ENCODE results near the gene CCDC192.

The CCDC192 gene

GRCh38 chr5:127922603-127923002, 219.4 kb downstream of the CCDC192 start:
- H3K4me3 ChIP-seq (ENCODE audit: low read length in 2 of 2): no peak overlapping the region
- H3K9ac ChIP-seq (ENCODE audit: low read length in 2 of 2): no peak overlapping the region
- H3K36me3 ChIP-seq (ENCODE audit: control insufficient read depth in 2 of 2, insufficient read depth in 2 of 2, low read length in 2 of 2): no peaks in the 10 kb centered on the region

GRCh38 chr5:127923804-127924570, 220.8 kb downstream of the CCDC192 start:
- no peaks in the 10 kb centered on the region for H3K9me3 ChIP-seq (ENCODE audit: control insufficient read depth in 2 of 2, low read length in 2 of 2)
- no peak overlapping the region for H3K27ac ChIP-seq (ENCODE audit: low read length)
- no peak overlapping the region for H3K4me3 ChIP-seq (ENCODE audit: low read length in 2 of 2)
- no peaks in the 10 kb centered on the region for H3K36me3 ChIP-seq (ENCODE audit: control insufficient read depth in 2 of 2, insufficient read depth in 2 of 2, low read length in 2 of 2)
- H3K27me3 ChIP-seq (ENCODE audit: control insufficient read depth in 1 of 2, insufficient read depth in 2 of 2, low read length in 2 of 2): no peaks in the 10 kb centered on the region
- H3K9ac ChIP-seq (ENCODE audit: low read length in 2 of 2): no peak overlapping the region
- no peaks in the 10 kb centered on the region for H3K4me1 ChIP-seq (ENCODE audit: control insufficient read depth, insufficient read depth, low read length)

More at GRCh38 chr5:127922603-127923002, 219.4 kb downstream of the CCDC192 start:
- Histone ChIP-seq H3K27ac (ENCODE audit: low read length) (no peak overlapping the region), H3K27me3 (ENCODE audit: control insufficient read depth in 1 of 2, insufficient read depth in 2 of 2, low read length in 2 of 2) (no peaks in the 10 kb centered on the region), H3K4me1 (ENCODE audit: control insufficient read depth, insufficient read depth, low read length) (no peaks in the 10 kb centered on the region), H3K9me3 (ENCODE audit: control insufficient read depth in 2 of 2, low read length in 2 of 2) (no peaks in the 10 kb centered on the region)

GRCh38 chr5:127924606-127925005, 221.4 kb downstream of the CCDC192 start:
- Histone ChIP-seq H3K9me3 (ENCODE audit: control insufficient read depth in 2 of 2, low read length in 2 of 2) (no peaks in the 10 kb centered on the region), H3K4me1 (ENCODE audit: control insufficient read depth, insufficient read depth, low read length) (no peaks in the 10 kb centered on the region), H3K4me3 (ENCODE audit: low read length in 2 of 2) (no peak overlapping the region), H3K27me3 (ENCODE audit: control insufficient read depth in 1 of 2, insufficient read depth in 2 of 2, low read length in 2 of 2) (no peaks in the 10 kb centered on the region), H3K9ac (ENCODE audit: low read length in 2 of 2) (no peak overlapping the region), H3K27ac (ENCODE audit: low read length) (no peak overlapping the region), H3K36me3 (ENCODE audit: control insufficient read depth in 2 of 2, insufficient read depth in 2 of 2, low read length in 2 of 2) (no peaks in the 10 kb centered on the region)

DNA sequence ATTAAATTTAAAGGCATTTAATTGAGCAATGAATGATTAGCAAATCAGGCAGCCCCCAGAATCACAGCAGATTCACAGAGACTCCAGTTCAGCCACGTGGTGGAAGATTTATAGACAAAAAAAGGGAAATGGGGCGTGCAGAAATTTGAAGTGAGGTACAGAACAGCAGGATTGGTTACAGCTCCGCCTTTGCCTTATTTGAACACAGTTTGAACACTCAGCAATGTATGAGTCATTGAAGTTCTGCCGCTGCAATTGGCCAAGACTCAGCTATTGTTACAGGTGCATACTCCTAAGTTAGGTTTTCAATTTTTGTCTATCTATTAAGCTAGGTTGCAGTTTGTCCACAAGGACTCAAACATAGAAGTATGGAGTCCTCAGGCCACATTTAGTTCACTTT, 222.7 kb downstream of the CCDC192 start:
- Histone ChIP-seq H3K27me3 (ENCODE audit: control insufficient read depth in 1 of 2, insufficient read depth in 2 of 2, low read length in 2 of 2) (no peaks in the 10 kb centered on the region), H3K9me3 (ENCODE audit: control insufficient read depth in 2 of 2, low read length in 2 of 2) (no peaks in the 10 kb centered on the region), H3K4me3 (ENCODE audit: low read length in 2 of 2) (no peak overlapping the region), H3K4me1 (ENCODE audit: control insufficient read depth, insufficient read depth, low read length) (no peaks in the 10 kb centered on the region), H3K9ac (ENCODE audit: low read length in 2 of 2) (no peak overlapping the region), H3K27ac (ENCODE audit: low read length) (no peak overlapping the region), H3K36me3 (ENCODE audit: control insufficient read depth in 2 of 2, insufficient read depth in 2 of 2, low read length in 2 of 2) (no peaks in the 10 kb centered on the region)

- Histone ChIP-seq H3K27me3 (ENCODE audit: control insufficient read depth in 1 of 2, insufficient read depth in 2 of 2, low read length in 2 of 2) (no peaks in the 10 kb centered on the region), H3K9ac (ENCODE audit: low read length in 2 of 2) (no peak overlapping the region), H3K27ac (ENCODE audit: low read length) (no peak overlapping the region), H3K36me3 (ENCODE audit: control insufficient read depth in 2 of 2, insufficient read depth in 2 of 2, low read length in 2 of 2) (no peaks in the 10 kb centered on the region), H3K4me3 (ENCODE audit: low read length in 2 of 2) (no peak overlapping the region), H3K9me3 (ENCODE audit: control insufficient read depth in 2 of 2, low read length in 2 of 2) (no peaks in the 10 kb centered on the region), H3K4me1 (ENCODE audit: control insufficient read depth, insufficient read depth, low read length) (no peaks in the 10 kb centered on the region)
Observed at GRCh38 chr5:127926974-127927373, 223.8 kb downstream of the CCDC192 start.

DNA sequence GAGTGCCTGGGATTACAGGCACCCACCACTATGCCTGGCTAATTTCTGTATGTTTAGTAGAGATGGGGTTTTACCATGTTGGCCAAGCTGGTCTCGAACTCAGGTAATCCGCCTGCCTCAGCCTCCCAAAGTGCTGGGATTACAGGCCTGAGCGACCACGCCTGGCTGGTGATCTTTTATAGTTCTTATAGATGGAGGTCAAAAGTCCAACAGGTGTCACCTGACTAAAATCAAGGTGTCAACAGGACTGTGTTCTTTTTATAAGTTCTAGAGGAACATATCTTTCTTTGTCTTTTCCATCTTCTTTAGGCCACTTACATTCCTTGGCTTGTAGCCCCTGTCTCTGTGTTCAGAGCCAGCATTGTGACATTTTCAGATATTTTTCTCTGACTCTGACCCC, 224.9 kb downstream of the CCDC192 start:
- no peaks in the 10 kb centered on the region for H3K36me3 ChIP-seq (ENCODE audit: control insufficient read depth in 2 of 2, insufficient read depth in 2 of 2, low read length in 2 of 2)
- no peak overlapping the region for H3K9ac ChIP-seq (ENCODE audit: low read length in 2 of 2)
- no peak overlapping the region for H3K4me3 ChIP-seq (ENCODE audit: low read length in 2 of 2)
- no peak overlapping the region for H3K27ac ChIP-seq (ENCODE audit: low read length)
- no peaks in the 10 kb centered on the region for H3K9me3 ChIP-seq (ENCODE audit: control insufficient read depth in 2 of 2, low read length in 2 of 2)
- H3K4me1 ChIP-seq (ENCODE audit: control insufficient read depth, insufficient read depth, low read length): no peaks in the 10 kb centered on the region
- no peaks in the 10 kb centered on the region for H3K27me3 ChIP-seq (ENCODE audit: control insufficient read depth in 1 of 2, insufficient read depth in 2 of 2, low read length in 2 of 2)

GRCh38 chr5:127930311-127930710, 227.1 kb downstream of the CCDC192 start:
- no peaks in the 10 kb centered on the region for H3K27me3 ChIP-seq (ENCODE audit: control insufficient read depth in 1 of 2, insufficient read depth in 2 of 2, low read length in 2 of 2)
- H3K9ac ChIP-seq (ENCODE audit: low read length in 2 of 2): no peak overlapping the region
- no peaks in the 10 kb centered on the region for H3K36me3 ChIP-seq (ENCODE audit: control insufficient read depth in 2 of 2, insufficient read depth in 2 of 2, low read length in 2 of 2)
- no peaks in the 10 kb centered on the region for H3K9me3 ChIP-seq (ENCODE audit: control insufficient read depth in 2 of 2, low read length in 2 of 2)
- H3K27ac ChIP-seq (ENCODE audit: low read length): no peak overlapping the region
- no peak overlapping the region for H3K4me3 ChIP-seq (ENCODE audit: low read length in 2 of 2)
- no peaks in the 10 kb centered on the region for H3K4me1 ChIP-seq (ENCODE audit: control insufficient read depth, insufficient read depth, low read length)

DNA sequence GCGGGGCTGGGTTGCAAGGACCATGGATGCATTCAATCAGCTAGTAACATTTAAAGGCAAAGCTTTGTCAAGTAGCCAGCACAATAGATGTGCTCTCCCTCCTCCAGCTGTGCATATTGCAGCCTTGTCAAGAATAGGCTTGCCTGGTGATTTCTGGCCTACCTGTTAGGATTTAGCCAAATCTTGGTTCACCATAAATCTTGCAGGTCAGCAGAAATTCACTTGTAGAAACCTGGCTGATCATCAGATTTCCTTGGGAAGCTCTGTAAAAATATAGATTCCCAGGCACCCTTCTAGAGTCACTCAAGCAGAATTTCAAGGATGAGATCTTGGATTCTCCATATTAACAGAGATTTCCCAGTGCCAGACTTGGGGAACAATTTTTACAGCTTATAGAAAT, 228.2 kb downstream of the CCDC192 start:
- no peaks in the 10 kb centered on the region for H3K9me3 ChIP-seq (ENCODE audit: control insufficient read depth in 2 of 2, low read length in 2 of 2)
- H3K4me3 ChIP-seq (ENCODE audit: low read length in 2 of 2): no peak overlapping the region
- H3K27me3 ChIP-seq (ENCODE audit: control insufficient read depth in 1 of 2, insufficient read depth in 2 of 2, low read length in 2 of 2): no peaks in the 10 kb centered on the region
- H3K9ac ChIP-seq (ENCODE audit: low read length in 2 of 2): no peak overlapping the region
- no peak overlapping the region for H3K27ac ChIP-seq (ENCODE audit: low read length)
- H3K36me3 ChIP-seq (ENCODE audit: control insufficient read depth in 2 of 2, insufficient read depth in 2 of 2, low read length in 2 of 2): no peaks in the 10 kb centered on the region
- no peaks in the 10 kb centered on the region for H3K4me1 ChIP-seq (ENCODE audit: control insufficient read depth, insufficient read depth, low read length)

DNA sequence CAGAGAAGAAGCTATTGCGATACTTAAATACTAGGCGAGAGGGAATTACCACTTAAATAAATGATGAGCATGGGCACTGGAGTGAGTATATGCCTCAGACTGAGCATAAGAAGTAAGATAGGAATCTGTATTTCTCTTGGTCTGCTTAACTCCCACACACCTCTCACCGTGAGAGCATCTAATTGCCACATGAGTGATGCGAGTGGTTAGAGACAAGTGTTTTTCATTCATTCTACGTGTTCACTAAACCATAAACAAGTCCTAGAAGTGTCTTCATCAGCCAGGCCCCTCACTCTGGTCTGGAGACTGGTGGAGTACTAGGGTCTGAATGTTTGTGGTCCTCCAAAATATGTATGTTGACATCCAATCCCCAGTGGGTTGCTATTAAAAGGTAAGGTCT, 230.2 kb downstream of the CCDC192 start:
- Histone ChIP-seq H3K9me3 (ENCODE audit: control insufficient read depth in 2 of 2, low read length in 2 of 2) (no peaks in the 10 kb centered on the region), H3K9ac (ENCODE audit: low read length in 2 of 2) (no peak overlapping the region), H3K36me3 (ENCODE audit: control insufficient read depth in 2 of 2, insufficient read depth in 2 of 2, low read length in 2 of 2) (no peaks in the 10 kb centered on the region), H3K4me1 (ENCODE audit: control insufficient read depth, insufficient read depth, low read length) (no peaks in the 10 kb centered on the region), H3K27me3 (ENCODE audit: control insufficient read depth in 1 of 2, insufficient read depth in 2 of 2, low read length in 2 of 2) (no peaks in the 10 kb centered on the region), H3K4me3 (ENCODE audit: low read length in 2 of 2) (no peak overlapping the region), H3K27ac (ENCODE audit: low read length) (no peak overlapping the region)

- no peak overlapping the region for H3K4me3 ChIP-seq (ENCODE audit: low read length in 2 of 2)
- H3K27ac ChIP-seq (ENCODE audit: low read length): no peak overlapping the region
- H3K27me3 ChIP-seq (ENCODE audit: control insufficient read depth in 1 of 2, insufficient read depth in 2 of 2, low read length in 2 of 2): no peaks in the 10 kb centered on the region
Observed at GRCh38 chr5:127934791-127935256, 231.6 kb downstream of the CCDC192 start.

GRCh38 chr5:127935398-127935797, 232.2 kb downstream of the CCDC192 start:
- no peaks in the 10 kb centered on the region for H3K36me3 ChIP-seq (ENCODE audit: control insufficient read depth in 2 of 2, insufficient read depth in 2 of 2, low read length in 2 of 2)
- H3K9me3 ChIP-seq (ENCODE audit: control insufficient read depth in 2 of 2, low read length in 2 of 2): no peaks in the 10 kb centered on the region
- no peaks in the 10 kb centered on the region for H3K27me3 ChIP-seq (ENCODE audit: control insufficient read depth in 1 of 2, insufficient read depth in 2 of 2, low read length in 2 of 2)
- no peaks in the 10 kb centered on the region for H3K4me1 ChIP-seq (ENCODE audit: control insufficient read depth, insufficient read depth, low read length)
- no peak overlapping the region for H3K4me3 ChIP-seq (ENCODE audit: low read length in 2 of 2)
- H3K9ac ChIP-seq (ENCODE audit: low read length in 2 of 2): no peak overlapping the region
- no peak overlapping the region for H3K27ac ChIP-seq (ENCODE audit: low read length)

More at GRCh38 chr5:127934791-127935256, 231.6 kb downstream of the CCDC192 start:
- Histone ChIP-seq H3K9me3 (ENCODE audit: control insufficient read depth in 2 of 2, low read length in 2 of 2) (no peaks in the 10 kb centered on the region), H3K36me3 (ENCODE audit: control insufficient read depth in 2 of 2, insufficient read depth in 2 of 2, low read length in 2 of 2) (no peaks in the 10 kb centered on the region), H3K9ac (ENCODE audit: low read length in 2 of 2) (no peak overlapping the region), H3K4me1 (ENCODE audit: control insufficient read depth, insufficient read depth, low read length) (no peaks in the 10 kb centered on the region)
